GM12878 (cell line): Measurements from ENCODE around the gene GJA4. TPM values are rescaled to one million over a fixed set of nuclear protein-coding genes. Genes with fewer than 3 reads are reported as not detected.

Source experiments
- ATAC-seq: fragments of 200-7000 bp; cut with Tn5 transposase; 3 replicates; pipeline ENCODE4 v1.9.1; 2020; ENCODE audit warnings: mild to moderate bottlenecking, moderate library complexity
- BruUV-seq: library from RNA; stranded (reverse); fragments of 400-500 nt; replicated peaks from 2 replicates; lab custom pipeline; 2021; lab: Mats Ljungman, UMichigan
- CTCF ChIA-PET: fragments of 300-600 bp; sonication (Branson Sonifier 250); formaldehyde crosslinking; extraction: SDS; loops from one replicate; lab custom pipeline; 2021; ENCODE audit warnings: inconsistent platforms; lab: Yijun Ruan, JAX
- POLR2A ChIA-PET: fragments of 350-600 bp; formaldehyde crosslinking; extraction: SDS; loops from one replicate; lab custom pipeline; 2021; ENCODE audit warnings: inconsistent platforms; lab: Charles Lee
- RAD21 ChIA-PET: fragments of 300-600 bp; sonication (Branson Sonifier 250); formaldehyde crosslinking; loops from one replicate; lab custom pipeline; 2023; ENCODE audit warnings: antibody characterized with exemption; ENCODE audit not compliant: unreplicated experiment; lab: Charles Lee
- SMC1A ChIA-PET: fragments of 300-600 bp; sonication (Branson Sonifier 250); formaldehyde crosslinking; loops from one replicate; lab custom pipeline; 2023; ENCODE audit not compliant: unreplicated experiment, uncharacterized antibody; lab: Charles Lee
- DNase-seq: peaks from one replicate; pipeline ENCODE4 v3.0.0-alpha.2; 2011; ENCODE audit warnings: low read depth, low spot score
- FAIRE-seq: peaks from 3 replicates; lab custom pipeline; 2011; peaks lifted over from hg19 to GRCh38; lab: Jason Lieb, UNC
- H2AFZ ChIP-seq: 2 replicates; pipeline ENCODE4 v1.6.0; 2011; ENCODE audit warnings: low read depth, low read length, control low read depth; ENCODE audit not compliant: control insufficient read depth
- H3K27ac ChIP-seq: 2 replicates; pipeline ENCODE4 v1.5.1; 2011; ENCODE audit warnings: control low read depth; ENCODE audit not compliant: control insufficient read depth, insufficient read depth
- H3K27me3 ChIP-seq, 2 experiments: replicated peaks in 1 of 2; 2 replicates each; pipeline versions ENCODE4 v1.6.0 to v1.6.1; 2011; ENCODE audit warnings: low read length in 1 of 2; ENCODE audit not compliant: control insufficient read depth in 2 of 2, insufficient read depth in 2 of 2
- H3K36me3 ChIP-seq, 2 experiments: 2 replicates each; pipeline ENCODE4 v1.5.1; 2011; ENCODE audit warnings: low read length in 1 of 2; ENCODE audit not compliant: control insufficient read depth in 2 of 2, insufficient read depth in 2 of 2
- H3K4me1 ChIP-seq: 2 replicates; pipeline ENCODE4 v1.6.1; 2011; ENCODE audit warnings: mild to moderate bottlenecking, low read length, moderate library complexity, mixed read lengths; ENCODE audit not compliant: control insufficient read depth, insufficient read depth
- H3K4me2 ChIP-seq: 2 replicates; pipeline ENCODE4 v1.6.0; 2011; ENCODE audit warnings: control low read depth; ENCODE audit not compliant: control insufficient read depth, insufficient read depth
- H3K4me3 ChIP-seq: fragments of 200-600 bp; sonication (generic); 2 replicates; pipeline ENCODE4 v1.5.1; 2016
- H3K79me2 ChIP-seq: 2 replicates; pipeline ENCODE4 v1.6.0; 2011; ENCODE audit warnings: low read length; ENCODE audit not compliant: control insufficient read depth, insufficient read depth
- H3K9ac ChIP-seq: 2 replicates; pipeline ENCODE4 v1.8.0; 2011; ENCODE audit warnings: low read length, control low read depth, mixed read lengths; ENCODE audit not compliant: control insufficient read depth, insufficient read depth
- H3K9me3 ChIP-seq: replicated peaks from 3 replicates; pipeline ENCODE4 v1.5.1; 2011; ENCODE audit warnings: mild to moderate bottlenecking, low read length; ENCODE audit not compliant: control insufficient read depth, insufficient read depth
- H4K20me1 ChIP-seq: 2 replicates; pipeline ENCODE4 v1.6.0; 2011; ENCODE audit not compliant: control insufficient read depth, insufficient read depth
- ASH2L ChIP-seq: fragments of 300-600, 200-600 bp; sonication (generic); IDR thresholded peaks from 2 replicates; pipeline ENCODE4 v1.6.1; 2017; ENCODE audit warnings: low read depth, mild to moderate bottlenecking, borderline replicate concordance
- BMI1 ChIP-seq: fragments of 450-650 bp; IDR thresholded peaks from 2 replicates; pipeline ENCODE4 v1.6.1; 2016; ENCODE audit warnings: mild to moderate bottlenecking, moderate library complexity, borderline replicate concordance
- BRCA1 ChIP-seq: IDR thresholded peaks from 2 replicates; pipeline ENCODE4 v1.6.1; 2011; ENCODE audit warnings: low read depth, low read length, improper control_type of control experiment
- CBX3 ChIP-seq: fragments of 200-600 bp; sonication (generic); IDR thresholded peaks from 2 replicates; pipeline ENCODE4 v1.6.1; 2016; ENCODE audit warnings: low read depth, borderline replicate concordance
- CREM ChIP-seq: IDR thresholded peaks from 2 replicates; pipeline ENCODE4 v1.6.1; 2014; ENCODE audit warnings: antibody characterized with exemption, low read depth
- JUND ChIP-seq: IDR thresholded peaks from 2 replicates; pipeline ENCODE4 v1.6.1; 2012; ENCODE audit warnings: low read depth, mild to moderate bottlenecking, low read length, improper control_type of control experiment, moderate library complexity
- MYB ChIP-seq: fragments of 150-350 bp; IDR thresholded peaks from 2 replicates; pipeline ENCODE4 v1.6.1; 2014; ENCODE audit warnings: mild to moderate bottlenecking, low read depth, low read length, borderline replicate concordance
- RBBP5 ChIP-seq: fragments of 200-600 bp; sonication (generic); conservative IDR thresholded peaks from 2 replicates; pipeline ENCODE4 v1.6.1; 2016
- SMAD1 ChIP-seq: fragments of 450-650 bp; IDR thresholded peaks from 2 replicates; pipeline ENCODE4 v1.6.1; 2018; ENCODE audit warnings: mild to moderate bottlenecking, low read depth; ENCODE audit not compliant: partially characterized antibody
- ZNF207 ChIP-seq: fragments of 450-650 bp; IDR thresholded peaks from 2 replicates; pipeline ENCODE4 v1.6.1; 2014; ENCODE audit warnings: antibody characterized with exemption, mild to moderate bottlenecking, borderline replicate concordance
- WGBS: methylation state at CpG from one replicate; pipeline ENCODE4 v1.1.6; 2016; ENCODE audit warnings: low lambda C conversion rate; ENCODE audit not compliant: insufficient replicate concordance, insufficient coverage; ENCODE audit errors: missing lambda C conversion rate; 5-methylcytosine and 5-hydroxymethylcytosine counted together
- in situ Hi-C: fragments of 300-500 bp; cut with MboI; formaldehyde crosslinking; loops from 9 replicates; pipeline ENCODE4 v1.14.3; 2018; ENCODE audit warnings: mixed read lengths
- intact Hi-C: fragments of 100-400 bp; cut with micrococcal nuclease; formaldehyde crosslinking; loops from one replicate; pipeline ENCODE4 v1.14.2; 2022; ENCODE audit not compliant: unreplicated experiment
- polyA plus RNA-seq, 11 experiments: library from polyadenylated mRNA; depleted of rRNA in 4 of 11; unstranded in 6 of 11; stranded (reverse) in 5 of 11; fragments of >200 nt; fragmentation: Nextera tagmentation in 4 of 11; fragmentation: Illumina TruSeq in 1 of 11; extraction: Ambion mirVana in 4 of 11; extraction: Trizol in 1 of 11; gene quantifications; 1 replicate in 1 of 11; 2 replicates in 10 of 11; pipeline versions ENCODE4 v1.2.1 to v1.2.3, GENCODE V29; 2011 to 2016; ENCODE audit warnings: inconsistent platforms in 2 of 11, missing spikeins in 2 of 11, low read depth in 1 of 11
- total RNA-seq, 4 experiments: library from RNA; depleted of rRNA in 3 of 4; stranded (reverse); fragments of >200 nt in 3 of 4; fragmentation: Illumina TruSeq in 1 of 4; extraction: Trizol in 1 of 4; gene quantifications; 2 replicates each; pipeline versions ENCODE4 v1.2.1 to v1.2.3, GENCODE V29; 2013 to 2021
- TF ChIP-seq, protein P1 (sequence below): fragments of 450-650 bp; formaldehyde crosslinking; IDR thresholded peaks from 2 replicates; pipeline ENCODE4 v1.5.0; 2022; ENCODE audit warnings: mild to moderate bottlenecking, missing genetic modification characterization
- TF ChIP-seq, protein P2 (sequence below): fragments of 450-650 bp; IDR thresholded peaks from 2 replicates; pipeline ENCODE4 v1.6.1; 2017; ENCODE audit warnings: mild to moderate bottlenecking, low read depth, inconsistent platforms; ENCODE audit not compliant: poor library complexity, severe bottlenecking

Gene GJA4
- total and polyA plus RNA-seq, 10 of the 15 experiments (the other 5 are each of a cell fraction or from before 2014, with no cell fraction given), result 0.09 to 0.18 TPM; not detected in 8

DNA sequence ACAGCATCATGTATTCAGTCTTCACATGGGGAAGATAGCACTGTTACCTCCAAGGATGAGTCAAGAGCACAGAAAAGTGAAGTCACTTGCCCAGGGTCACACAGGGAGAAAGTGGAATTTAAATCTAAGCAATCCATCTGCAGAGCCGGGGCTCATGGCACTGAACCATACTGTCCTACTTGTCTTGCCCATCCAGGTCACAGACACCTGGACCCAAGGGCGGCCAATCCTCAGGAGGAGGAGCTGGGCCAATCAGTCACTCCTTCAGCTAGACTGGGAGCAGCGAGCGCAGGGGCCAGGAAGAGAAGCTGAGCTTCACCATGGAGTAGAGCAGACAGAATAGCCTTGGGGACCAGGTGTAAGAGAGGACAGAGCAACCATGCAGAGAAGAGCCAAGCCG, 47.1 kb upstream of the GJA4 start:
- Histone ChIP-seq H3K9ac (no peak overlapping the region), H3K4me1 (no peaks in the 10 kb centered on the region), H4K20me1 (no peaks in the 10 kb centered on the region), H3K27me3 (no peaks in the 10 kb centered on the region; a peak in 1 of 4 replicates), H3K4me3 (no peak overlapping the region), H3K36me3 (no peaks in the 10 kb centered on the region), H3K4me2 (no peak overlapping the region), H3K79me2 (no peaks in the 10 kb centered on the region), H2AFZ (no peak overlapping the region)
- intact Hi-C loops (no loop called here), in situ Hi-C loops (loop anchor here (10.0 kb wide), 1 partner anchor 1111 kb away; no protein-coding TSS in a partner anchor)
- no TSS peak for BruUV-seq
- no peak for ATAC-seq
- RAD21 ChIA-PET, result no interaction called here
- SMC1A ChIA-PET, result no interaction called here
- 18% methylated on average over 5 of the region's 5 CpGs for WGBS
- CTCF ChIA-PET, result no interaction called here
- TF ChIP-seq RBBP5 (no peak), BRCA1 (no peak), SMAD1 (no peak), BMI1 (no peak), JUND (no peak), MYB (no peak), ASH2L (no peak), CBX3 (no peak), ZNF207 (no peak), CREM (no peak)
- TF ChIP-seq, protein P1, sequence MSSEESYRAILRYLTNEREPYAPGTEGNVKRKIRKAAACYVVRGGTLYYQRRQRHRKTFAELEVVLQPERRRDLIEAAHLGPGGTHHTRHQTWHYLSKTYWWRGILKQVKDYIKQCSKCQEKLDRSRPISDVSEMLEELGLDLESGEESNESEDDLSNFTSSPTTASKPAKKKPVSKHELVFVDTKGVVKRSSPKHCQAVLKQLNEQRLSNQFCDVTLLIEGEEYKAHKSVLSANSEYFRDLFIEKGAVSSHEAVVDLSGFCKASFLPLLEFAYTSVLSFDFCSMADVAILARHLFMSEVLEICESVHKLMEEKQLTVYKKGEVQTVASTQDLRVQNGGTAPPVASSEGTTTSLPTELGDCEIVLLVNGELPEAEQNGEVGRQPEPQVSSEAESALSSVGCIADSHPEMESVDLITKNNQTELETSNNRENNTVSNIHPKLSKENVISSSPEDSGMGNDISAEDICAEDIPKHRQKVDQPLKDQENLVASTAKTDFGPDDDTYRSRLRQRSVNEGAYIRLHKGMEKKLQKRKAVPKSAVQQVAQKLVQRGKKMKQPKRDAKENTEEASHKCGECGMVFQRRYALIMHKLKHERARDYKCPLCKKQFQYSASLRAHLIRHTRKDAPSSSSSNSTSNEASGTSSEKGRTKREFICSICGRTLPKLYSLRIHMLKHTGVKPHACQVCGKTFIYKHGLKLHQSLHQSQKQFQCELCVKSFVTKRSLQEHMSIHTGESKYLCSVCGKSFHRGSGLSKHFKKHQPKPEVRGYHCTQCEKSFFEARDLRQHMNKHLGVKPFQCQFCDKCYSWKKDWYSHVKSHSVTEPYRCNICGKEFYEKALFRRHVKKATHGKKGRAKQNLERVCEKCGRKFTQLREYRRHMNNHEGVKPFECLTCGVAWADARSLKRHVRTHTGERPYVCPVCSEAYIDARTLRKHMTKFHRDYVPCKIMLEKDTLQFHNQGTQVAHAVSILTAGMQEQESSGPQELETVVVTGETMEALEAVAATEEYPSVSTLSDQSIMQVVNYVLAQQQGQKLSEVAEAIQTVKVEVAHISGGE (CRISPR knock-in tag), result no peak
- TF ChIP-seq, protein P2, sequence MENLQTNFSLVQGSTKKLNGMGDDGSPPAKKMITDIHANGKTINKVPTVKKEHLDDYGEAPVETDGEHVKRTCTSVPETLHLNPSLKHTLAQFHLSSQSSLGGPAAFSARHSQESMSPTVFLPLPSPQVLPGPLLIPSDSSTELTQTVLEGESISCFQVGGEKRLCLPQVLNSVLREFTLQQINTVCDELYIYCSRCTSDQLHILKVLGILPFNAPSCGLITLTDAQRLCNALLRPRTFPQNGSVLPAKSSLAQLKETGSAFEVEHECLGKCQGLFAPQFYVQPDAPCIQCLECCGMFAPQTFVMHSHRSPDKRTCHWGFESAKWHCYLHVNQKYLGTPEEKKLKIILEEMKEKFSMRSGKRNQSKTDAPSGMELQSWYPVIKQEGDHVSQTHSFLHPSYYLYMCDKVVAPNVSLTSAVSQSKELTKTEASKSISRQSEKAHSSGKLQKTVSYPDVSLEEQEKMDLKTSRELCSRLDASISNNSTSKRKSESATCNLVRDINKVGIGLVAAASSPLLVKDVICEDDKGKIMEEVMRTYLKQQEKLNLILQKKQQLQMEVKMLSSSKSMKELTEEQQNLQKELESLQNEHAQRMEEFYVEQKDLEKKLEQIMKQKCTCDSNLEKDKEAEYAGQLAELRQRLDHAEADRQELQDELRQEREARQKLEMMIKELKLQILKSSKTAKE, result no peak
- TF ChIP-seq, all 136 proteins: peak for 0
- DNase-seq, result no peak
- no peaks in the 10 kb centered on the region for H3K9me3 ChIP-seq
- H3K27ac ChIP-seq, result no peak overlapping the region
- no peak for FAIRE-seq
- POLR2A ChIA-PET, result no interaction called here
